HG03342 (cell line): Measurements from ENCODE around the gene E4F1.
"Not testable (repeated sequence)": the region's sequence is repeated elsewhere in the genome, so short reads cannot be mapped to it uniquely, and the experiment has no call there.

ENCODE experiments used
- ATAC-seq: cut with Tn5 transposase; IDR thresholded peaks from one replicate; pipeline ENCODE4 v1.9.1; 2021; ENCODE audit warnings: mild to moderate bottlenecking, moderate library complexity; ENCODE audit not compliant: unreplicated experiment

The E4F1 gene

GRCh38 chr16:2188395-2188794, 35.0 kb upstream of the E4F1 start:
- ATAC-seq: no peak

GRCh38 chr16:2189252-2189893, 34.0 kb upstream of the E4F1 start:
- ATAC-seq: no peak

GRCh38 chr16:2190002-2190658, 33.3 kb upstream of the E4F1 start:
- ATAC-seq: no peak

- no peak for ATAC-seq
Observed at GRCh38 chr16:2190659-2191445, 32.5 kb upstream of the E4F1 start.

GRCh38 chr16:2191446-2191706, 32.0 kb upstream of the E4F1 start:
- ATAC-seq: no peak

GRCh38 chr16:2194166-2194834, 29.1 kb upstream of the E4F1 start:
- ATAC-seq: no peak

- no peak for ATAC-seq
Observed at GRCh38 chr16:2194852-2195321, 28.5 kb upstream of the E4F1 start.

- ATAC-seq: no peak
Observed at GRCh38 chr16:2195322-2196161, 27.8 kb upstream of the E4F1 start.

GRCh38 chr16:2196162-2196980, 27.0 kb upstream of the E4F1 start, which contains the start of gene CASKIN1:
Gene CASKIN1 (minus strand): TSS chr16:2196605. CDS start chr16:2196432, 173 bp downstream.
- ATAC-seq: no peak

- ATAC-seq: no peak
Observed at GRCh38 chr16:2196981-2197511, 26.3 kb upstream of the E4F1 start.

GRCh38 chr16:2197765-2198164, 25.6 kb upstream of the E4F1 start:
- no peak for ATAC-seq

- no peak for ATAC-seq
Observed at GRCh38 chr16:2198283-2198682, 25.1 kb upstream of the E4F1 start.

GRCh38 chr16:2199095-2199494, 24.3 kb upstream of the E4F1 start:
- no peak for ATAC-seq

- no peak for ATAC-seq
Observed at GRCh38 chr16:2199621-2200139, 23.7 kb upstream of the E4F1 start.

- no peak for ATAC-seq
Observed at GRCh38 chr16:2200313-2200712, 23.1 kb upstream of the E4F1 start.

GRCh38 chr16:2203119-2203688, 20.2 kb upstream of the E4F1 start:
- not testable (repeated sequence) for ATAC-seq

- no peak for ATAC-seq
Observed at GRCh38 chr16:2204416-2205103, 18.8 kb upstream of the E4F1 start.
